SK-N-MC (cell line): ENCODE measurements around the gene NCKAP5.

Source experiments
- EZH2 ChIP-seq: fragments of 200-600 bp; sonication (generic); IDR thresholded peaks from one replicate; pipeline ENCODE4 v1.6.1; 2017; ENCODE audit warnings: antibody characterized with exemption
- POLR2AphosphoS5 ChIP-seq: IDR thresholded peaks from 2 replicates; pipeline ENCODE4 v1.6.1; 2012; ENCODE audit warnings: mild to moderate bottlenecking, low read depth, low read length, borderline replicate concordance

DNA sequence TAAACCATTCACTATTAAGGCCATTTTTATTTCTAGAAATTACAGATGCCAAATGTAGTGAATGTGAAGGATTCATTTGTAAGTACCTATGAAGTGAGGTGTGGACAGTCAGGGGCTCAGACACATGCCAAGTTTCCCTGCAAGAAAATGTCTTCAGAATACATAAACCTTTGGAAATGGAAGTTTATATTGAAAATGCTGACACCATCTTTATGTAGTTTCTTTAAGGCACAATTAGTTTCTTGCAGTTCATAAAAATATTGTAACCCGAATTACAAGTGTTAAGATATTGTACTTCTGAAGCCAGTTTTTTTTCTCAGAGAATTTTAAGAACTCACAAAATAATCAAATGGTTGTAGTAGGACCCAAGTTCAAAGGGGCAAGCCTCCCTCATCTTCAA, 832.2 kb downstream of the NCKAP5 start:
- TF ChIP-seq POLR2AphosphoS5 (no peak), EZH2 (no peak)
